Measurements from ENCODE around the gene ENDOV. TPM values are rescaled to one million over a fixed set of nuclear protein-coding genes. Genes with fewer than 3 reads are reported as not detected.

The ENDOV gene
- 10 to 100 TPM; 19.1 to 25.3 TPM for total RNA-seq

GRCh38 chr17:80414803-80415625, at the start of gene ENDOV:
TSS of gene ENDOV (plus strand) at chr17:80415167. CDS start at chr17:80415195, 28 bp downstream.
- H3K27me3 ChIP-seq: no peaks in the 10 kb centered on the region
- intact Hi-C loops (cut with DNase I): no loop called here
- H3K9ac ChIP-seq (ENCODE audit: low read depth in 2 of 2, low read length in 2 of 2): peak within 1 kb of the TSS; percentile 88 to 94
- H3K4me1 ChIP-seq: no peaks in the 10 kb centered on the region
- no peaks in the 10 kb centered on the region for H3K36me3 ChIP-seq
- H3K4me3 ChIP-seq: peak within 1 kb of the TSS; percentile 95
- DNase-seq: peak; percentile 95
- peak within 1 kb of the TSS; percentile 81 for H3K27ac ChIP-seq
- TF ChIP-seq CTCF (IDR thresholded peaks at IDR 0.05): no peak
- no peaks in the 10 kb centered on the region for H3K9me3 ChIP-seq

GRCh38 chr17:80365983-80366382, 49.0 kb upstream of the ENDOV start:
- no peak for TF ChIP-seq CTCF (IDR thresholded peaks at IDR 0.05)
- no peaks in the 10 kb centered on the region for H3K4me1 ChIP-seq
- no peak overlapping the region for H3K27ac ChIP-seq
- peaks cover 48% of the 10 kb centered on the region for H3K36me3 ChIP-seq
- intact Hi-C loops (cut with DNase I): no loop called here
- H3K9ac ChIP-seq (ENCODE audit: low read depth in 2 of 2, low read length in 2 of 2): no peak overlapping the region
- no peak for DNase-seq
- no peaks in the 10 kb centered on the region for H3K9me3 ChIP-seq
- no peaks in the 10 kb centered on the region for H3K27me3 ChIP-seq
- H3K4me3 ChIP-seq: no peak overlapping the region

- TF ChIP-seq CTCF (IDR thresholded peaks at IDR 0.05): no peak
- peaks cover 40% of the 10 kb centered on the region for H3K36me3 ChIP-seq
- DNase-seq: no peak
- H3K27ac ChIP-seq: no peak overlapping the region
- H3K9ac ChIP-seq (ENCODE audit: low read depth in 2 of 2, low read length in 2 of 2): no peak overlapping the region
- no peak overlapping the region for H3K4me3 ChIP-seq
- no peaks in the 10 kb centered on the region for H3K9me3 ChIP-seq
- no peaks in the 10 kb centered on the region for H3K4me1 ChIP-seq
- intact Hi-C loops (cut with DNase I): no loop called here
- H3K27me3 ChIP-seq: no peaks in the 10 kb centered on the region
Measured at GRCh38 chr17:80367503-80367902, 47.5 kb upstream of the ENDOV start.

GRCh38 chr17:80371196-80371595, 43.8 kb upstream of the ENDOV start:
- Histone ChIP-seq H3K27me3 (no peaks in the 10 kb centered on the region), H3K4me1 (no peaks in the 10 kb centered on the region), H3K9me3 (no peaks in the 10 kb centered on the region), H3K27ac (no peak overlapping the region), H3K9ac (ENCODE audit: low read depth in 2 of 2, low read length in 2 of 2) (no peak overlapping the region), H3K36me3 (peaks cover 39% of the 10 kb centered on the region), H3K4me3 (no peak overlapping the region)
- TF ChIP-seq CTCF (IDR thresholded peaks at IDR 0.05): no peak
- intact Hi-C loops (cut with DNase I): no loop called here
- DNase-seq: no peak

GRCh38 chr17:80372456-80372855, 42.5 kb upstream of the ENDOV start:
- TF ChIP-seq CTCF (IDR thresholded peaks at IDR 0.05): no peak
- no peak overlapping the region for H3K4me3 ChIP-seq
- no peaks in the 10 kb centered on the region for H3K27me3 ChIP-seq
- H3K27ac ChIP-seq: no peak overlapping the region
- no peak for DNase-seq
- H3K9me3 ChIP-seq: no peaks in the 10 kb centered on the region
- no peak overlapping the region for H3K9ac ChIP-seq (ENCODE audit: low read depth in 2 of 2, low read length in 2 of 2)
- H3K36me3 ChIP-seq: peaks cover 44% of the 10 kb centered on the region
- no peaks in the 10 kb centered on the region for H3K4me1 ChIP-seq
- intact Hi-C loops (cut with DNase I): no loop called here

Data from colonic mucosa (tissue), 4 donors.